Smooth muscle cell of the umbilical artery (primary cell): Measurements from ENCODE around the gene EPB41L3. TPM values are rescaled to one million over a fixed set of nuclear protein-coding genes. Genes with fewer than 3 reads are reported as not detected.

Experiments used
- total RNA-seq: library from RNA; depleted of rRNA; stranded (reverse); fragments of >200 nt; gene quantifications from 2 replicates; pipeline ENCODE4 v1.2.3, GENCODE V29; 2014

Gene EPB41L3
- 1.0 and 3.6 TPM in 2 replicates for total RNA-seq

GRCh38 chr18:5543773-5544389 is at the start of gene EPB41L3:
TSS of gene EPB41L3 (minus strand) at chr18:5543997. CDS start at chr18:5489183, 54,814 bp downstream.

Other genes starting within 250 kb of the EPB41L3 start
- 10.2 and 11.0 TPM in 2 replicates for gene ZBTB14, start 248.3 kb downstream of the EPB41L3 start, total RNA-seq